NCI-H526 (cell line): Measurements from ENCODE around the gene TNFAIP3.

Experiments used
- DNase-seq, 2 experiments: peaks; one replicate each; lab custom pipeline; 2025; lab: John Stamatoyannopoulos, UW

TNFAIP3 gene

GRCh38 chr6:137923866-137924653, 57.0 kb downstream of the TNFAIP3 start:
- DNase-seq, result no peak

- no peak for DNase-seq
Measured at GRCh38 chr6:137925141-137925698, 58.2 kb downstream of the TNFAIP3 start.

- no peak for DNase-seq
Measured at GRCh38 chr6:137926207-137926731, 59.2 kb downstream of the TNFAIP3 start.

GRCh38 chr6:137926985-137927384, 59.9 kb downstream of the TNFAIP3 start:
- no peak for DNase-seq

- no peak for DNase-seq
Measured at GRCh38 chr6:137927777-137928218, 60.7 kb downstream of the TNFAIP3 start.

- DNase-seq, result no peak
Measured at GRCh38 chr6:137928286-137928685, 61.2 kb downstream of the TNFAIP3 start.

- no peak for DNase-seq
Measured at GRCh38 chr6:137931849-137932465, 64.9 kb downstream of the TNFAIP3 start.
